K562 (cell line): ENCODE data around the gene ZFYVE28. TPM values are rescaled to one million over a fixed set of nuclear protein-coding genes. Genes with fewer than 3 reads are reported as not detected.

Experiments used
- AFF1 ChIP-seq, 2 experiments: fragments of 450-650 bp; IDR thresholded peaks; 2 replicates each; pipeline ENCODE4 v1.6.1; 2018; ENCODE audit warnings: mild to moderate bottlenecking in 2 of 2, low read depth in 1 of 2; ENCODE audit not compliant: partially characterized antibody in 2 of 2
- ARID4B ChIP-seq: sonication (generic); formaldehyde crosslinking; IDR thresholded peaks from 2 replicates; pipeline ENCODE4 v1.8.0; 2022; ENCODE audit warnings: mild to moderate bottlenecking, missing genetic modification reagents
- ASH1L ChIP-seq: fragments of 450-650 bp; IDR thresholded peaks from 2 replicates; pipeline ENCODE4 v1.6.1; 2018; ENCODE audit warnings: borderline replicate concordance, mild to moderate bottlenecking, low read depth; ENCODE audit not compliant: partially characterized antibody
- E2F6 ChIP-seq, 2 experiments: IDR thresholded peaks; 2 replicates each; pipeline ENCODE4 v1.6.1; 2011; ENCODE audit warnings: borderline replicate concordance in 1 of 2, control low read depth in 1 of 2, low read depth in 1 of 2, low read length in 1 of 2, mild to moderate bottlenecking in 1 of 2, mixed read lengths in 1 of 2, moderate library complexity in 1 of 2; ENCODE audit not compliant: insufficient read depth in 1 of 2, insufficient read length in 1 of 2, poor library complexity in 1 of 2, severe bottlenecking in 1 of 2; ENCODE audit errors: extremely low read depth in 1 of 2
- FOS ChIP-seq: IDR thresholded peaks from 3 replicates; pipeline ENCODE4 v1.6.1; 2011; ENCODE audit not compliant: insufficient read length; ENCODE audit errors: extremely low read depth
- FOXM1 ChIP-seq, 2 experiments: fragments of 450-650 bp in 1 of 2; sonication (generic) in 1 of 2; formaldehyde crosslinking in 1 of 2; IDR thresholded peaks; 2 replicates each; pipeline versions ENCODE4 v1.6.1 to v1.9.0; 2017 to 2022; ENCODE audit warnings: low read depth in 2 of 2, mild to moderate bottlenecking in 2 of 2, missing genetic modification reagents in 1 of 2, moderate library complexity in 1 of 2
- IRF2 ChIP-seq: sonication (generic); formaldehyde crosslinking; IDR thresholded peaks from 2 replicates; pipeline ENCODE4 v1.8.1; 2022; ENCODE audit warnings: mild to moderate bottlenecking, missing genetic modification reagents
- MTA1 ChIP-seq: fragments of 450-650 bp; IDR thresholded peaks from 2 replicates; pipeline ENCODE4 v1.6.1; 2017; ENCODE audit warnings: borderline replicate concordance
- PHF21A ChIP-seq: fragments of 450-650 bp; IDR thresholded peaks from 2 replicates; pipeline ENCODE4 v1.6.1; 2017; ENCODE audit warnings: low read depth, borderline replicate concordance
- POLR2G ChIP-seq: fragments of 200-400 bp; formaldehyde crosslinking; IDR thresholded peaks from 2 replicates; pipeline ENCODE4 v1.6.1; 2017; ENCODE audit warnings: low read depth, mild to moderate bottlenecking, antibody characterized with exemption, low read length, moderate library complexity
- ZNF511 ChIP-seq: sonication (generic); formaldehyde crosslinking; IDR thresholded peaks from 2 replicates; pipeline ENCODE4 v1.8.0; 2022; ENCODE audit warnings: mild to moderate bottlenecking, missing genetic modification reagents
- ZNF586 ChIP-seq: fragments of 450-650 bp; formaldehyde crosslinking; conservative IDR thresholded peaks from 2 replicates; pipeline ENCODE4 v1.4.0; 2020; ENCODE audit warnings: mild to moderate bottlenecking, moderate library complexity
- ZNF780A ChIP-seq: fragments of 250-450 bp; sonication (Bioruptor Pico); IDR thresholded peaks from 2 replicates; pipeline ENCODE4 v1.5.0; 2021; ENCODE audit warnings: mild to moderate bottlenecking
- polyA plus RNA-seq, 8 experiments: library from polyadenylated mRNA; depleted of rRNA in 4 of 8; stranded (reverse) in 5 of 8; unstranded in 3 of 8; fragments of >200 nt; fragmentation: Nextera tagmentation in 2 of 8; fragmentation: Illumina TruSeq in 1 of 8; extraction: Ambion mirVana in 2 of 8; extraction: Trizol in 1 of 8; gene quantifications; 2 replicates each; pipeline versions ENCODE4 v1.2.1 to v1.2.3, GENCODE V29; 2011 to 2014; ENCODE audit warnings: inconsistent platforms in 1 of 8, missing spikeins in 1 of 8
- total RNA-seq, 7 experiments: library from RNA; depleted of rRNA in 6 of 7; stranded (reverse); fragments of >200 nt in 6 of 7; fragmentation: Illumina TruSeq in 2 of 7; extraction: Trizol in 2 of 7; gene quantifications; 2 replicates each; pipeline versions ENCODE4 v1.2.1 to v1.2.3, GENCODE V29; 2011 to 2021; ENCODE audit warnings: low replicate concordance in 1 of 7

ZFYVE28 gene
- total and polyA plus RNA-seq, 9 of the 15 experiments (the other 6 are each of a cell fraction or from before 2014, with no cell fraction given) = 1.3 to 24.8 (median 8.9) TPM

GRCh38 chr4:2441393-2442174, 23.1 kb upstream of the ZFYVE28 start (continued):
- TF ChIP-seq FOXM1 (IDR thresholded peaks at IDR 0.05; ENCODE audit: low read depth) (no peak), FOXM1 (CRISPR knock-in tag; IDR thresholded peaks at IDR 0.05; ENCODE audit: low read depth) (no peak), FOS (no peak), ZNF586 (CRISPR knock-in tag) (no peak), MTA1 (peak; percentile 64; the same call in 1 of the 2 replicates), POLR2G (peak; percentile 55), IRF2 (CRISPR knock-in tag) (no peak), ASH1L (no peak), ZNF780A (no peak), E2F6 (IDR thresholded peaks at IDR 0.05; ENCODE audit: borderline replicate concordance in 1 of 2, extremely low read depth in 1 of 2, insufficient read depth in 1 of 2, insufficient read length in 1 of 2, low read depth in 1 of 2, low read length in 1 of 2, poor library complexity in 1 of 2, severe bottlenecking in 1 of 2) (peak in 1 of 2 experiments; percentile 33), ZNF511 (peak; percentile 19; the same call in 1 of the 2 replicates), PHF21A (peak; percentile 92), ARID4B (CRISPR knock-in tag) (0 out of 2 replicates have a peak, but pooled peaks have one; percentile 57), AFF1 (IDR thresholded peaks at IDR 0.05; ENCODE audit: low read depth in 1 of 2, partially characterized antibody in 2 of 2) (no peak)
